ENCODE data around the gene CSNK2A2. TPM values are rescaled to one million over a fixed set of nuclear protein-coding genes. Genes with fewer than 3 reads are reported as not detected.
A peak's percentile ranks its signal among the peaks of the same experiment; 100 is the strongest.

The CSNK2A2 gene
- total RNA-seq, 1 donor = 25.4 TPM

DNA sequence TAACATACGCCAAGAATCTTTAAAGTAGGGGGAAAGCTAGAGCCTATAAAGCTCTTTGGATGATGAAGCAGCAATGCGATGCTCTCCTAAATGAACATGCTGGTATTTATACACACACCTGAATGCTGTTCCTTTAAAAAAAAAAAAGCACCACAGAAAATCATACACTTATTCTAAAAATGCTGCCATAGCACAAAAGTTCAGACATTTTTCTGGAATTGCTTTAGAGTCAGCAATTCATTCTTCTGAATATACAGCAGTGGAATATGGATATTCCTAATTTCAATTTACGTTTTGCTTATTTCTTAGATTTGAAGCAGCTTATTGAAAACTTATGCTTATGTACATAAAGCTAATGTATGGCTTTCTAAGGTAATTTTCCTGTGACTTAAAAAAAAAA lies 3.1 kb downstream of the CSNK2A2 start:
- H3K4me3 ChIP-seq (ENCODE audit: low read depth, low read length) = no peak overlapping the region
- TF ChIP-seq, protein P1, sequence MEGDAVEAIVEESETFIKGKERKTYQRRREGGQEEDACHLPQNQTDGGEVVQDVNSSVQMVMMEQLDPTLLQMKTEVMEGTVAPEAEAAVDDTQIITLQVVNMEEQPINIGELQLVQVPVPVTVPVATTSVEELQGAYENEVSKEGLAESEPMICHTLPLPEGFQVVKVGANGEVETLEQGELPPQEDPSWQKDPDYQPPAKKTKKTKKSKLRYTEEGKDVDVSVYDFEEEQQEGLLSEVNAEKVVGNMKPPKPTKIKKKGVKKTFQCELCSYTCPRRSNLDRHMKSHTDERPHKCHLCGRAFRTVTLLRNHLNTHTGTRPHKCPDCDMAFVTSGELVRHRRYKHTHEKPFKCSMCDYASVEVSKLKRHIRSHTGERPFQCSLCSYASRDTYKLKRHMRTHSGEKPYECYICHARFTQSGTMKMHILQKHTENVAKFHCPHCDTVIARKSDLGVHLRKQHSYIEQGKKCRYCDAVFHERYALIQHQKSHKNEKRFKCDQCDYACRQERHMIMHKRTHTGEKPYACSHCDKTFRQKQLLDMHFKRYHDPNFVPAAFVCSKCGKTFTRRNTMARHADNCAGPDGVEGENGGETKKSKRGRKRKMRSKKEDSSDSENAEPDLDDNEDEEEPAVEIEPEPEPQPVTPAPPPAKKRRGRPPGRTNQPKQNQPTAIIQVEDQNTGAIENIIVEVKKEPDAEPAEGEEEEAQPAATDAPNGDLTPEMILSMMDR (IDR thresholded peaks at IDR 0.05; ENCODE audit: insufficient read depth, low read length) = no peak
- DNase-seq (ENCODE audit: low read depth) = no peak

DNA sequence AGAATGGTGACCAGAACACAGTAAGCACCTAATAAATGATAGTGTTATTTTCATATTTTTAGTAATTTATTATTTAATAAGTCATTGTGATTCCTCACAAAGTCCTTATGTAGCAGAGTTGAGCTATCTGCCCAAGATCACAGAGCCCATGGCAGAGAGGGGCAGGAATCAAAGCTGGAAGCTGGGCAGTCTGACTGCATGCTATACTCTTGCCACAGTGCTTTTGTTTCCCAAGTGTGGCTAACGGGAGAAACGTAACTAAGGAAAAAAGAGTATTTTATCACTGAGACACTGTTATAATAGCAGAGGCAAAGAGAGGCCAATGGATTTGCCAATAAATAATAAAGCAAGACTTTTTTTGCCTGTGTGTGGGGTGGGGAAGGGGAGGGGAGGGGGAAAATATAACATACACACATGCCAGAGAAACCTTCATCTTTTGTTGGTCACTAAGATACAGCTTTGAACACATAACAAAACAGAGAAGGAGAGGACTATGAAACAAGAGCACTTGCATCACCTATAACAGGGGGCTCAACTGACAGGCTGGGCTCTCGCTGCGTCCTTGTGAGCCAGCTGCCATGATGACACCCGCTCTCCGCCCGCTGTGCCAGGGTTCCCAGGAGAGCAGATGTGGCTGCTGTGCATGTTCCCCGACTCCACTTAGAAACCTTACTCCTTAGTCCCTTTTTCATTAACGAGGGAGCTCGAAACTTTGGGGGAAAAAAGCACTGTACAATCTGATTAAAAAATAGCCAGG lies 10.1 kb downstream of the CSNK2A2 start:
- no peak overlapping the region for H3K4me3 ChIP-seq (ENCODE audit: low read depth, low read length)
- DNase-seq (ENCODE audit: low read depth) = no peak
- TF ChIP-seq, protein P1 (IDR thresholded peaks at IDR 0.05; ENCODE audit: insufficient read depth, low read length) = no peak

DNA sequence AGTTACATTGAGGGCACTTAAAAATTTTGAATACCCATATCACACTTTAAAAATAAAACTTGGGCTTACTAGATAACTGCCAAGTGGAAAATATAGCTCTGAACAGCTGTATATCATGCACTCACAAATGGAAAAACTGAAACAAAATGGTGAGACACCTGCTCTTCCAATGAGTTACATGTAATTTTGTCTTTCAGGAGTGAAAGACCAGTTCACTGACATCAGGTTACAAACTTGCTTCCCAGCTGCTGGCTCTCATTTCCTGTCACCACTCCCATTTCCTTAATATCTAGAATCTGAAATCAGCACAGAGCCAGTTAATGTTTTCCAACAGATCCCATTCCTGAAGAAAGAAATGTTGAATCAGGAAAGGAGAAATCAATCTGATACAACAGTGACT lies 10.8 kb downstream of the CSNK2A2 start:
- TF ChIP-seq, protein P1 (IDR thresholded peaks at IDR 0.05; ENCODE audit: insufficient read depth, low read length) = no peak
- peak; percentile 15 for DNase-seq (ENCODE audit: low read depth)
- no peak overlapping the region for H3K4me3 ChIP-seq (ENCODE audit: low read depth, low read length)

DNA sequence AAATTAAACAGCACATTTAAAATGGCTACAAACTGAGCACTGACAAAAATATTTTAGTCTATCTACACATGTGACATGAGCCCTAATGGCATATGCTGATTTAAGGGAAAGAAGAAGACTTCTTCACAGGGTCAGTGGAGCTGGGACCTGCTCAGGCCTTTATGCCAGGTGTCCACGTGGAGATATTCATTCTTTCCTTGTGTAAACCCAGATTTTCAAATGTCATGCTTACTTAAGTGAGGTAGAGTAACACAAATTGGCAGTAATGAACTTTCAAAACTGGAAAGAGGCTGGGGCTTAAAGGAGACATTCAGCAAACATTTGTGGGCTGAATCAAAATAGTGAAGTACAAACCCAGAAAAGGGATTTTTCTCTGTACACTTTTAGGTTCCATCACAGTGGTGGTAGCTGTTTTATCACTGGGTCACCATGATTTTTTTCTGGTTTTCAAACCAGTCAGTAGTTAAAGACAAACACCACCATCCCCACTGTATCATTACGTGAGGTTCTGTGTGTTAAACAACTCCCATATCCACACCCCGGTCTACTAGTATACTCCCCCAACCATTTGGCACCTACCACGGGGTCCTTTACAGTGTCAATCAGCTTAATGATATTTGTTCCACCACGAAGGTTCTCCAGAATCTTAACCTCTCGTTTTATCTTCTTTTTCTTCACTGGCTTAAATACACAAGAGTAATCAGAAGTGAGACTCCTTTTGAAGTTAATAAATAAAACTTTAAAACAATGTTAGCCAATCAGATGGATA lies 11.5 kb downstream of the CSNK2A2 start:
- no peak for DNase-seq (ENCODE audit: low read depth)
- no peak overlapping the region for H3K4me3 ChIP-seq (ENCODE audit: low read depth, low read length)
- TF ChIP-seq, protein P1 (IDR thresholded peaks at IDR 0.05; ENCODE audit: insufficient read depth, low read length) = no peak

DNA sequence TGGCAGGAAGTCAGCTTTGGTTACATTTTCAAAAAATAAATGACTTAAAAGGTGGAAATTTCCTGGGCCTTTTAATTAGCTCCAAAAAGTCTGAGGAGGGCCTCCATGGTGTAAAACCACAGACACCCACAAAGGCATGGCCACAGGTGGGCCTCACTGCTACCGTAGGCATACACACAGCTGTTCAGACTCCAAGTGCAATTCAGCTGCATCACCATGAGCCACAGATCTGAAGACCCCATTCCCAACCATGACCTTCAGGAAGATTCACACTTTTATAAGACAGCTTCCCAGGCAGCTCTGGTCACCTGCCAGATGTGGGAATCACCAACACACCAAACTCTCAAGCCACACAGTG lies 20.6 kb downstream of the CSNK2A2 start:
- H3K4me3 ChIP-seq (ENCODE audit: low read depth, low read length) = no peak overlapping the region
- TF ChIP-seq, protein P1 (IDR thresholded peaks at IDR 0.05; ENCODE audit: insufficient read depth, low read length) = no peak
- DNase-seq (ENCODE audit: low read depth) = no peak

DNA sequence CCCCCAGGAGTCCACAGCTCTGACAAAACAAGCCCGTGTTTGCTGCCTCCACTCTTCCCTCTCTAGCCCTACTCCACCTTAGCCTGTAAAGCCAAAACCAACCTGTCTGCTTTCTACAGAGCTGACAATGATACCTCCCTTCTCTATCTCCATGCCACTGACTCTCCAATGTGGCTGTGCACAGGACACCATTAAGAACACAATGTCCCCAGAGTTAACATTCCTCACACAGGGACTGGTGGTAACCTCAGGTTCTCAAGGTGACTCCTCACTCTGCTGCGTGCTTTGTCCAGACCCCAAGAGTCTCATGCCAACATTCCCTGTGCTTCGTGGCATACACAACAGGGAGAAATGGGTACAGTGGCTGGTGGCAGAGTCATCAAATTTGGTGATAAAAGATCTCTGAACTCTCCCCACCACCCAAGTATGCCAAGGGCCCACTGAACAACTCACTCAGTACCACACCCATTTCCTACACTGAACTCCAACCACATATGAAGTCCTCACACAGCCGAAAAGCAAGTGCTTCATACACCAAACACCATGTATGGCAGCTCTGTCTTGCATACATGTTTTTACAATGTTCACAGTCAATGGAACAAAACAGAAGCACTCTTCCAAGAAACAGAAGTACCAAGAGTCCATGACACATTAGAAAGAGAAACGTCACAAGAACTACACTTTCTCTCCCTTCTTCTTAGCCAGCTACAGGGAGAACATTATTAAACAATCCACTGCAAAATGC lies 21.1 kb downstream of the CSNK2A2 start:
- no peak for DNase-seq (ENCODE audit: low read depth)
- TF ChIP-seq, protein P1 (IDR thresholded peaks at IDR 0.05; ENCODE audit: insufficient read depth, low read length) = no peak
- H3K4me3 ChIP-seq (ENCODE audit: low read depth, low read length) = no peak overlapping the region

Measured in fibroblast of the aortic adventitia (primary cell).